HG02938 (cell line): Measurements from ENCODE around the gene DGKA.
"Not testable (repeated sequence)": the region's sequence is repeated elsewhere in the genome, so short reads cannot be mapped to it uniquely, and the experiment has no call there.

Source experiments
- ATAC-seq: cut with Tn5 transposase; IDR thresholded peaks from one replicate; pipeline ENCODE4 v1.9.1; 2021; ENCODE audit warnings: mild to moderate bottlenecking, moderate library complexity; ENCODE audit not compliant: unreplicated experiment

DGKA gene

GRCh38 chr12:55966408-55967281 lies 35.7 kb downstream of the DGKA start, which contains the start of gene CDK2:
CDK2 (plus strand) TSS chr12:55966830; CDS start chr12:55967009, 179 bp downstream.
- peak; percentile 94 for ATAC-seq

- ATAC-seq = no peak
These were observed 38.4 kb downstream of the DGKA start for GRCh38 chr12:55969356-55969755.

GRCh38 chr12:55970775-55971174 lies 39.8 kb downstream of the DGKA start:
- no peak for ATAC-seq

GRCh38 chr12:55972042-55972441 lies 41.1 kb downstream of the DGKA start:
- ATAC-seq = no peak

GRCh38 chr12:55972456-55972855 lies 41.5 kb downstream of the DGKA start:
- ATAC-seq = no peak

- no peak for ATAC-seq
These were observed 42.1 kb downstream of the DGKA start for GRCh38 chr12:55972911-55973598.

GRCh38 chr12:55973599-55974307 lies 42.8 kb downstream of the DGKA start, which contains the start of gene RAB5B:
RAB5B (plus strand) TSS chr12:55974078; CDS start chr12:55986961, 12,883 bp downstream.
- ATAC-seq = peak; percentile 96

- peak; percentile 9 for ATAC-seq
These were observed 43.4 kb downstream of the DGKA start for GRCh38 chr12:55974308-55974730.

- no peak for ATAC-seq
These were observed 47.4 kb downstream of the DGKA start for GRCh38 chr12:55978393-55978792.

GRCh38 chr12:55979069-55979468 lies 48.1 kb downstream of the DGKA start:
- ATAC-seq = no peak

GRCh38 chr12:55981882-55982281 lies 50.9 kb downstream of the DGKA start:
- not testable (repeated sequence) for ATAC-seq

- ATAC-seq = peak; percentile 79
These were observed 51.5 kb downstream of the DGKA start for GRCh38 chr12:55982319-55982936.

- ATAC-seq = no peak
These were observed 52.4 kb downstream of the DGKA start for GRCh38 chr12:55983232-55983842.

- no peak for ATAC-seq
These were observed 53.9 kb downstream of the DGKA start for GRCh38 chr12:55984861-55985260.

GRCh38 chr12:55985341-55985740 lies 54.4 kb downstream of the DGKA start:
- no peak for ATAC-seq

- ATAC-seq = not testable (repeated sequence)
These were observed 55.0 kb downstream of the DGKA start for GRCh38 chr12:55985976-55986375.

- ATAC-seq = no peak
These were observed 60.1 kb downstream of the DGKA start for GRCh38 chr12:55991110-55991509.

GRCh38 chr12:55993230-55993853 lies 62.4 kb downstream of the DGKA start:
- no peak for ATAC-seq

- ATAC-seq = no peak
These were observed 64.4 kb downstream of the DGKA start for GRCh38 chr12:55995366-55995765.

- no peak for ATAC-seq
These were observed 65.3 kb downstream of the DGKA start for GRCh38 chr12:55996201-55996714.
